H9 (cell line): ENCODE results near the gene LRIT1. TPM values are rescaled to one million over a fixed set of nuclear protein-coding genes. Genes with fewer than 3 reads are reported as not detected.

ENCODE experiments used
- DNase-seq: peaks from one replicate; pipeline ENCODE4 v3.0.0-alpha.2; 2017
- H2AFZ ChIP-seq: one replicate; pipeline ENCODE4 v1.6.1; 2013; ENCODE audit warnings: mild to moderate bottlenecking, low read length, control low read depth, moderate library complexity
- H2AK5ac ChIP-seq: 2 replicates; pipeline ENCODE4 v1.6.1; 2013; ENCODE audit warnings: low read length, control low read depth, mixed read lengths; ENCODE audit not compliant: insufficient read length
- H2BK120ac ChIP-seq: one replicate; pipeline ENCODE4 v1.6.1; 2013; ENCODE audit warnings: low read depth, mild to moderate bottlenecking, low read length, control low read depth, inconsistent platforms; ENCODE audit not compliant: poor library complexity, severe bottlenecking
- H2BK12ac ChIP-seq: 2 replicates; pipeline ENCODE4 v1.6.1; 2013; ENCODE audit warnings: low read length, control low read depth, mixed read lengths, low read depth; ENCODE audit not compliant: insufficient read length
- H2BK15ac ChIP-seq: 2 replicates; pipeline ENCODE4 v1.6.1; 2013; ENCODE audit warnings: low read depth, low read length, control low read depth
- H2BK20ac ChIP-seq: one replicate; pipeline ENCODE4 v1.6.1; 2013; ENCODE audit warnings: low read depth, mild to moderate bottlenecking, low read length, control low read depth, inconsistent platforms; ENCODE audit not compliant: poor library complexity, severe bottlenecking
- H2BK5ac ChIP-seq: 2 replicates; pipeline ENCODE4 v1.6.1; 2013; ENCODE audit warnings: low read length, control low read depth, mixed read lengths; ENCODE audit not compliant: insufficient read length
- H3K14ac ChIP-seq: 2 replicates; pipeline ENCODE4 v1.6.1; 2013; ENCODE audit warnings: low read length, control low read depth; ENCODE audit not compliant: insufficient read depth
- H3K18ac ChIP-seq: 2 replicates; pipeline ENCODE4 v1.6.1; 2013; ENCODE audit warnings: low read depth, mild to moderate bottlenecking, mixed read lengths, low read length, control low read depth; ENCODE audit not compliant: insufficient read length
- H3K23ac ChIP-seq: 2 replicates; pipeline ENCODE4 v1.6.1; 2013; ENCODE audit warnings: low read length, control low read depth, mixed read lengths, low read depth; ENCODE audit not compliant: insufficient read length
- H3K23me2 ChIP-seq: 2 replicates; pipeline ENCODE4 v1.6.1; 2013; ENCODE audit warnings: low read depth, mild to moderate bottlenecking, mixed read lengths, low read length, control low read depth; ENCODE audit not compliant: insufficient read length, poor library complexity, severe bottlenecking
- H3K27ac ChIP-seq: 2 replicates; pipeline ENCODE4 v1.5.1; 2013; ENCODE audit warnings: low read length, control low read depth, mixed read lengths, low read depth; ENCODE audit not compliant: insufficient read length
- H3K27me3 ChIP-seq: 2 replicates; pipeline ENCODE4 v1.6.1; 2013; ENCODE audit warnings: low read length, control low read depth, inconsistent platforms; ENCODE audit not compliant: insufficient read depth
- H3K4ac ChIP-seq: 2 replicates; pipeline ENCODE4 v1.6.1; 2013; ENCODE audit warnings: low read depth, mild to moderate bottlenecking, control low read depth, inconsistent platforms, low read length, moderate library complexity
- H3K4me1 ChIP-seq: 2 replicates; pipeline ENCODE4 v1.6.1; 2013; ENCODE audit warnings: low read length, control low read depth, inconsistent platforms; ENCODE audit not compliant: insufficient read depth
- H3K4me2 ChIP-seq: 2 replicates; pipeline ENCODE4 v1.6.1; 2013; ENCODE audit warnings: low read length, control low read depth, mixed read lengths; ENCODE audit not compliant: insufficient read length, insufficient read depth
- H3K56ac ChIP-seq: 2 replicates; pipeline ENCODE4 v1.6.1; 2013; ENCODE audit warnings: low read depth, mild to moderate bottlenecking, mixed read lengths, low read length, control low read depth; ENCODE audit not compliant: insufficient read length
- H3K79me1 ChIP-seq: 2 replicates; pipeline ENCODE4 v1.6.1; 2013; ENCODE audit warnings: low read depth, mild to moderate bottlenecking, moderate library complexity, low read length, control low read depth, inconsistent platforms; ENCODE audit not compliant: insufficient read depth, poor library complexity, severe bottlenecking
- H3K79me2 ChIP-seq: 2 replicates; pipeline ENCODE4 v1.6.1; 2013; ENCODE audit warnings: low read length, control low read depth, inconsistent platforms; ENCODE audit not compliant: insufficient read depth
- H3K9ac ChIP-seq: 2 replicates; pipeline ENCODE4 v1.6.1; 2013; ENCODE audit warnings: low read length, control low read depth, mixed read lengths; ENCODE audit not compliant: insufficient read length; ENCODE audit errors: extremely low read depth
- H3K9me3 ChIP-seq: one replicate; pipeline ENCODE4 v1.6.1; 2013; ENCODE audit warnings: low read depth, low read length, inconsistent platforms; ENCODE audit not compliant: control insufficient read depth
- H3T11ph ChIP-seq: one replicate; pipeline ENCODE4 v1.6.1; 2013; ENCODE audit warnings: mild to moderate bottlenecking, low read length, control low read depth, inconsistent platforms
- H4K20me1 ChIP-seq: one replicate; pipeline ENCODE4 v1.6.1; 2013; ENCODE audit not compliant: control insufficient read depth, insufficient read length, insufficient read depth
- H4K5ac ChIP-seq: 2 replicates; pipeline ENCODE4 v1.6.1; 2013; ENCODE audit warnings: low read depth, mild to moderate bottlenecking, mixed read lengths, low read length, control low read depth; ENCODE audit not compliant: insufficient read length
- H4K8ac ChIP-seq: replicated peaks from 2 replicates; pipeline ENCODE4 v1.6.1; 2013; ENCODE audit warnings: low read length, control low read depth, mixed read lengths, low read depth; ENCODE audit not compliant: insufficient read length
- H4K91ac ChIP-seq: 2 replicates; pipeline ENCODE4 v1.6.1; 2013; ENCODE audit warnings: low read depth, mild to moderate bottlenecking, moderate library complexity, mixed read lengths, low read length, control low read depth; ENCODE audit not compliant: insufficient read length
- H3K27ac Mint-ChIP-seq, 3 experiments: 2 replicates in 2 of 3; 3 replicates in 1 of 3; pipeline ENCODE4 v1.8.0; 2020 to 2021; ENCODE audit warnings: mixed read lengths in 3 of 3, mild to moderate bottlenecking in 1 of 3, moderate library complexity in 1 of 3
- H3K27me3 Mint-ChIP-seq: 2 replicates; pipeline ENCODE4 v1.8.0; 2021; ENCODE audit warnings: low read depth, mild to moderate bottlenecking, moderate library complexity, mixed read lengths
- H3K36me3 Mint-ChIP-seq, 3 experiments: 2 replicates in 2 of 3; 3 replicates in 1 of 3; pipeline ENCODE4 v1.8.0; 2020 to 2021; ENCODE audit warnings: low read depth in 3 of 3, mixed read lengths in 3 of 3; ENCODE audit not compliant: insufficient read depth in 1 of 3
- H3K4me1 Mint-ChIP-seq, 2 experiments: 2 replicates each; pipeline ENCODE4 v1.8.0; 2020; ENCODE audit warnings: mixed read lengths in 2 of 2
- H3K4me3 Mint-ChIP-seq, 2 experiments: 2 replicates in 1 of 2; 3 replicates in 1 of 2; pipeline ENCODE4 v1.8.0; 2020 to 2021; ENCODE audit warnings: mild to moderate bottlenecking in 2 of 2, mixed read lengths in 2 of 2, moderate library complexity in 1 of 2
- H3K9me3 Mint-ChIP-seq, 2 experiments: 2 replicates in 1 of 2; 3 replicates in 1 of 2; pipeline ENCODE4 v1.8.0; 2020; ENCODE audit warnings: mild to moderate bottlenecking in 2 of 2, mixed read lengths in 2 of 2, moderate library complexity in 1 of 2
- WGBS: extraction: QIAGEN DNeasy Blood & Tissue Kit; methylation state at CpG from one replicate; pipeline ENCODE4 v1.1.7; 2013; ENCODE audit warnings: missing lambda C conversion rate, low lambda C conversion rate, mixed read lengths; ENCODE audit not compliant: insufficient read length; ENCODE audit errors: extremely low coverage; 5-methylcytosine and 5-hydroxymethylcytosine counted together
- total RNA-seq: library from RNA; stranded (reverse); gene quantifications from 2 replicates; pipeline ENCODE4 v1.2.1, GENCODE V29; 2021
- TF ChIP-seq, protein P1 (sequence below): fragments of 200-600 bp; sonication (generic); conservative IDR thresholded peaks from 3 replicates; pipeline ENCODE4 v1.8.0; 2021; ENCODE audit warnings: antibody characterized with exemption, mild to moderate bottlenecking

LRIT1 gene
- total RNA-seq, 1 experiment from 2014 or later = not detected

DNA sequence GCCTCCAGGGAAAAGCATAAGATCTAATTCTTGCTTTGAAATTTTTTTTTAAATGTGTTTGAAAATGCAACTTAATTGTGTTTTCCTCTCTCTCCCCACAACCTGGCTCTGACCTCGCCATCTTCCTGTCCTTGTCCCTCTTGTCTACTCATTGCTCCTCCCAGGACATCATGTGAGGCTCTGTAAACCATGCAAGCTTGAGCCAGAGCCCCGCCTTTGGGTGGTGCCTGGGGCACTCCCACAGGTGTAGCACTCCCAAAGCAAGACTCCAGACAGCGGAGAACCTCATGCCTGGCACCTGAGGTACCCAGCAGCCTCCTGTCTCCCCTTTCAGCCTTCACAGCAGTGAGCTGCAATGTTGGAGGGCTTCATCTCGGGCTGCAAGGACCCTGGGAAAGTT lies 56.8 kb downstream of the LRIT1 start:
- H3K79me1 ChIP-seq = no peaks in the 10 kb centered on the region
- H3K4me1 ChIP-seq = no peaks in the 10 kb centered on the region
- H3K27ac ChIP-seq = no peak overlapping the region
- Mint-ChIP-seq H3K27me3 (peaks cover 3% of the 10 kb centered on the region; the same call in 1 of the 2 replicates), H3K4me1 (no peaks in the 10 kb centered on the region), H3K36me3 (peaks cover 0 to 8% (median 3%) of the 10 kb centered on the region in 3 experiments; a peak in 4 of 7 replicates), H3K9me3 (peaks cover 7 to 10% of the 10 kb centered on the region in 2 experiments; a peak in 4 of 5 replicates), H3K27ac (peak overlapping the region in 1 of 3 experiments; percentile 56; a peak in 1 of 7 replicates), H3K4me3 (no peak overlapping the region)
- no peak overlapping the region for H3K14ac ChIP-seq
- H3K4me2 ChIP-seq = no peak overlapping the region
- no peak overlapping the region for H4K8ac ChIP-seq
- H3K9me3 ChIP-seq = no peaks in the 10 kb centered on the region
- no peaks in the 10 kb centered on the region for H3K79me2 ChIP-seq
- no peaks in the 10 kb centered on the region for H3K27me3 ChIP-seq
- no CpG with 5 or more reads among the region's 4 CpGs for WGBS
- no peaks in the 10 kb centered on the region for H4K20me1 ChIP-seq
- H3T11ph ChIP-seq = no peak overlapping the region
- H2AFZ ChIP-seq = no peak overlapping the region
- no peak overlapping the region for H2BK15ac ChIP-seq
- H3K23ac ChIP-seq = no peak overlapping the region
- no peak overlapping the region for H2BK20ac ChIP-seq
- H2AK5ac ChIP-seq = no peak overlapping the region
- no peak overlapping the region for H3K4ac ChIP-seq
- no peak overlapping the region for H2BK5ac ChIP-seq
- TF ChIP-seq, protein P1, sequence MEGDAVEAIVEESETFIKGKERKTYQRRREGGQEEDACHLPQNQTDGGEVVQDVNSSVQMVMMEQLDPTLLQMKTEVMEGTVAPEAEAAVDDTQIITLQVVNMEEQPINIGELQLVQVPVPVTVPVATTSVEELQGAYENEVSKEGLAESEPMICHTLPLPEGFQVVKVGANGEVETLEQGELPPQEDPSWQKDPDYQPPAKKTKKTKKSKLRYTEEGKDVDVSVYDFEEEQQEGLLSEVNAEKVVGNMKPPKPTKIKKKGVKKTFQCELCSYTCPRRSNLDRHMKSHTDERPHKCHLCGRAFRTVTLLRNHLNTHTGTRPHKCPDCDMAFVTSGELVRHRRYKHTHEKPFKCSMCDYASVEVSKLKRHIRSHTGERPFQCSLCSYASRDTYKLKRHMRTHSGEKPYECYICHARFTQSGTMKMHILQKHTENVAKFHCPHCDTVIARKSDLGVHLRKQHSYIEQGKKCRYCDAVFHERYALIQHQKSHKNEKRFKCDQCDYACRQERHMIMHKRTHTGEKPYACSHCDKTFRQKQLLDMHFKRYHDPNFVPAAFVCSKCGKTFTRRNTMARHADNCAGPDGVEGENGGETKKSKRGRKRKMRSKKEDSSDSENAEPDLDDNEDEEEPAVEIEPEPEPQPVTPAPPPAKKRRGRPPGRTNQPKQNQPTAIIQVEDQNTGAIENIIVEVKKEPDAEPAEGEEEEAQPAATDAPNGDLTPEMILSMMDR = no peak
- no peak overlapping the region for H2BK120ac ChIP-seq
- H4K5ac ChIP-seq = no peak overlapping the region
- H3K18ac ChIP-seq = no peak overlapping the region
- DNase-seq = no peak
- no peak overlapping the region for H2BK12ac ChIP-seq
- H3K23me2 ChIP-seq = no peaks in the 10 kb centered on the region
- H3K9ac ChIP-seq = no peak overlapping the region
- H4K91ac ChIP-seq = no peak overlapping the region
- H3K56ac ChIP-seq = no peak overlapping the region
